H1 (cell line): ENCODE data around the gene CCDC80. TPM values are rescaled to one million over a fixed set of nuclear protein-coding genes. Genes with fewer than 3 reads are reported as not detected.

Source experiments
- CTCF ChIA-PET: fragments of 300-600 bp; sonication (Branson Sonifier 250); formaldehyde crosslinking; loops from one replicate; lab custom pipeline; 2021; ENCODE audit not compliant: partially characterized antibody; lab: Charles Lee
- POLR2A ChIA-PET: fragments of 300-600 bp; sonication (Branson Sonifier 250); formaldehyde crosslinking; loops from one replicate; lab custom pipeline; 2021; ENCODE audit warnings: inconsistent platforms; ENCODE audit not compliant: partially characterized antibody; lab: Charles Lee
- DNase-seq, 2 experiments: peaks; one replicate each; pipeline versions ENCODE4 v3.0.0 to v3.0.0-alpha.2; 2010 to 2022; ENCODE audit warnings: low spot score in 2 of 2, low read depth in 1 of 2, mixed read lengths in 1 of 2
- FAIRE-seq: peaks from 2 replicates; lab custom pipeline; 2011; peaks lifted over from hg19 to GRCh38; lab: Jason Lieb, UNC
- H2AFZ ChIP-seq: 2 replicates; pipeline ENCODE4 v1.8.1; 2012; ENCODE audit warnings: low read length, inconsistent platforms
- H2AK5ac ChIP-seq: 2 replicates; pipeline ENCODE4 v1.6.1; 2013; ENCODE audit warnings: low read depth, low read length
- H2BK120ac ChIP-seq: replicated peaks from 2 replicates; pipeline ENCODE3; 2013; ENCODE audit warnings: low read depth, low read length, inconsistent platforms
- H2BK12ac ChIP-seq: 2 replicates; pipeline ENCODE4 v1.6.1; 2013; ENCODE audit warnings: low read depth, low read length
- H2BK15ac ChIP-seq: 2 replicates; pipeline ENCODE4 v1.6.1; 2013; ENCODE audit warnings: low read length
- H2BK20ac ChIP-seq: 2 replicates; pipeline ENCODE4 v1.6.1; 2013; ENCODE audit warnings: low read length
- H2BK5ac ChIP-seq: 2 replicates; pipeline ENCODE4 v1.6.1; 2013; ENCODE audit warnings: low read depth, low read length
- H3K14ac ChIP-seq: 2 replicates; pipeline ENCODE4 v1.6.1; 2013; ENCODE audit warnings: inconsistent platforms; ENCODE audit not compliant: insufficient read length
- H3K18ac ChIP-seq: 2 replicates; pipeline ENCODE4 v1.6.1; 2013; ENCODE audit warnings: low read length; ENCODE audit errors: extremely low read depth
- H3K23ac ChIP-seq: 2 replicates; pipeline ENCODE4 v1.6.1; 2013; ENCODE audit warnings: inconsistent platforms; ENCODE audit not compliant: insufficient read length
- H3K23me2 ChIP-seq: 2 replicates; pipeline ENCODE4 v1.6.1; 2013; ENCODE audit warnings: low read depth, low read length
- H3K27ac ChIP-seq: 2 replicates; pipeline ENCODE4 v1.6.1; 2011; ENCODE audit warnings: low read depth, low read length, inconsistent platforms
- H3K27me3 ChIP-seq, 4 experiments: replicated peaks in 1 of 4; 1 replicate in 1 of 4; 2 replicates in 3 of 4; pipeline versions ENCODE4 v1.6.1 to v1.8.1; 2011 to 2013; ENCODE audit warnings: low read length in 3 of 4, mild to moderate bottlenecking in 3 of 4, inconsistent platforms in 2 of 4, mixed read lengths in 2 of 4, moderate library complexity in 1 of 4; ENCODE audit not compliant: control insufficient read depth in 3 of 4, insufficient read depth in 3 of 4; ENCODE audit errors: extremely low read depth in 1 of 4
- H3K36me3 ChIP-seq, 4 experiments: 2 replicates each; pipeline versions ENCODE4 v1.6.1 to v1.8.1; 2011 to 2013; ENCODE audit warnings: mild to moderate bottlenecking in 4 of 4, low read length in 3 of 4, moderate library complexity in 2 of 4, control low read depth in 1 of 4, inconsistent platforms in 1 of 4; ENCODE audit not compliant: insufficient read depth in 4 of 4, control insufficient read depth in 2 of 4
- H3K4ac ChIP-seq: replicated peaks from 2 replicates; pipeline ENCODE3; 2013; ENCODE audit warnings: low read length, low read depth, mixed read lengths, inconsistent platforms; ENCODE audit not compliant: insufficient read length
- H3K4me1 ChIP-seq, 4 experiments: replicated peaks in 1 of 4; 1 replicate in 1 of 4; 2 replicates in 3 of 4; pipeline versions ENCODE4 v1.6.1 to v1.8.1; 2011 to 2013; ENCODE audit warnings: low read length in 3 of 4, inconsistent platforms in 2 of 4, mixed read lengths in 1 of 4; ENCODE audit not compliant: insufficient read depth in 4 of 4, control insufficient read depth in 3 of 4
- H3K4me2 ChIP-seq, 2 experiments: 2 replicates each; pipeline versions ENCODE4 v1.6.1 to v1.8.1; 2011 to 2013; ENCODE audit warnings: low read depth in 2 of 2, low read length in 2 of 2, control low read depth in 1 of 2, inconsistent platforms in 1 of 2, mild to moderate bottlenecking in 1 of 2; ENCODE audit not compliant: insufficient read depth in 1 of 2
- H3K4me3 ChIP-seq, 4 experiments: fragments of 200-600, 300-600 bp in 1 of 4; sonication (generic), shearing (Covaris generic), sonication (Bioruptor Twin) in 1 of 4; 2 replicates each; pipeline versions ENCODE4 v1.5.1 to v1.8.1; 2011 to 2016; ENCODE audit warnings: low read length in 4 of 4, low read depth in 3 of 4, control low read depth in 2 of 4, inconsistent platforms in 2 of 4, mild to moderate bottlenecking in 2 of 4, mixed read lengths in 1 of 4, moderate library complexity in 1 of 4; ENCODE audit not compliant: insufficient read depth in 2 of 4; ENCODE audit errors: extremely low read depth in 1 of 4
- H3K56ac ChIP-seq: replicated peaks from 2 replicates; pipeline ENCODE3; 2013; ENCODE audit warnings: low read depth, mild to moderate bottlenecking, mixed read lengths, low read length, inconsistent platforms; ENCODE audit not compliant: insufficient read length
- H3K79me1 ChIP-seq: 2 replicates; pipeline ENCODE4 v1.6.1; 2013; ENCODE audit warnings: low read depth, low read length, control low read depth
- H3K79me2 ChIP-seq, 2 experiments: 2 replicates each; pipeline versions ENCODE4 v1.6.1 to v1.8.1; 2012 to 2013; ENCODE audit warnings: low read length in 2 of 2, mild to moderate bottlenecking in 2 of 2, inconsistent platforms in 1 of 2; ENCODE audit not compliant: insufficient read depth in 2 of 2, control insufficient read depth in 1 of 2
- H3K9ac ChIP-seq, 4 experiments: replicated peaks in 1 of 4; 1 replicate in 1 of 4; 2 replicates in 3 of 4; pipeline versions ENCODE4 v1.6.1 to v1.8.1; 2011 to 2013; ENCODE audit warnings: low read depth in 3 of 4, low read length in 3 of 4, control low read depth in 2 of 4, mild to moderate bottlenecking in 2 of 4, moderate library complexity in 2 of 4, inconsistent platforms in 1 of 4; ENCODE audit errors: extremely low read depth in 1 of 4
- H3K9me3 ChIP-seq, 2 experiments: 2 replicates each; pipeline versions ENCODE4 v1.6.1 to v1.8.1; 2012 to 2013; ENCODE audit warnings: mild to moderate bottlenecking in 2 of 2, moderate library complexity in 2 of 2, control low read depth in 1 of 2, inconsistent platforms in 1 of 2, low read depth in 1 of 2, low read length in 1 of 2, mixed read lengths in 1 of 2; ENCODE audit not compliant: insufficient read depth in 2 of 2
- H4K20me1 ChIP-seq, 2 experiments: replicated peaks in 1 of 2; 2 replicates each; pipeline versions ENCODE3 to v1.8.1; 2011 to 2013; ENCODE audit warnings: inconsistent platforms in 2 of 2, low read length in 2 of 2, mild to moderate bottlenecking in 1 of 2; ENCODE audit not compliant: insufficient read depth in 2 of 2, control insufficient read depth in 1 of 2
- H4K5ac ChIP-seq: 2 replicates; pipeline ENCODE4 v1.6.1; 2013; ENCODE audit warnings: low read length, low read depth, mixed read lengths, inconsistent platforms; ENCODE audit not compliant: insufficient read length
- H4K8ac ChIP-seq: 2 replicates; pipeline ENCODE4 v1.8.0; 2013; ENCODE audit warnings: mild to moderate bottlenecking, moderate library complexity, low read length, inconsistent platforms; ENCODE audit not compliant: insufficient read depth; ENCODE audit errors: extremely low read depth
- H4K91ac ChIP-seq: replicated peaks from 2 replicates; pipeline ENCODE3; 2013; ENCODE audit warnings: low read length, mixed read lengths, inconsistent platforms; ENCODE audit not compliant: insufficient read length
- ATF3 ChIP-seq: IDR thresholded peaks from 2 replicates; pipeline ENCODE4 v1.6.1; 2011; ENCODE audit warnings: low read depth, mild to moderate bottlenecking, low read length; ENCODE audit not compliant: insufficient read depth
- CREB1 ChIP-seq: IDR thresholded peaks from 2 replicates; pipeline ENCODE4 v1.6.1; 2012; ENCODE audit warnings: inconsistent platforms
- GTF2F1 ChIP-seq: IDR thresholded peaks from 2 replicates; pipeline ENCODE4 v1.6.1; 2012; ENCODE audit warnings: low read depth, low read length, improper control_type of control experiment, borderline replicate concordance
- HDAC2 ChIP-seq, 2 experiments: fragments of 300-600 bp in 1 of 2; sonication (generic) in 1 of 2; IDR thresholded peaks; 2 replicates each; pipeline ENCODE4 v1.6.1; 2011 to 2012; ENCODE audit warnings: low read depth in 2 of 2, low read length in 2 of 2, mild to moderate bottlenecking in 2 of 2, moderate library complexity in 2 of 2, borderline replicate concordance in 1 of 2, inconsistent platforms in 1 of 2
- KDM5A ChIP-seq: fragments of 200-600 bp; IDR thresholded peaks from 2 replicates; pipeline ENCODE4 v1.7.1; 2012; ENCODE audit warnings: mild to moderate bottlenecking, low read length, inconsistent platforms, mixed read lengths
- NRF1 ChIP-seq: IDR thresholded peaks from 2 replicates; pipeline ENCODE4 v1.6.1; 2011; ENCODE audit warnings: mild to moderate bottlenecking, low read depth, low read length, improper control_type of control experiment
- RAD21 ChIP-seq, 2 experiments: IDR thresholded peaks in 1 of 2; conservative IDR thresholded peaks in 1 of 2; 2 replicates each; pipeline ENCODE4 v1.6.1; 2011; ENCODE audit warnings: low read depth in 2 of 2, low read length in 2 of 2, improper control_type of control experiment in 1 of 2, inconsistent platforms in 1 of 2, mild to moderate bottlenecking in 1 of 2, moderate library complexity in 1 of 2
- SIRT6 ChIP-seq: IDR thresholded peaks from one replicate; pipeline ENCODE4 v1.7.1; 2012; ENCODE audit warnings: low read length, inconsistent platforms
- TAF1 ChIP-seq: IDR thresholded peaks from 2 replicates; pipeline ENCODE4 v1.6.1; 2011; ENCODE audit warnings: mild to moderate bottlenecking, low read depth, low read length
- TBP ChIP-seq: IDR thresholded peaks from 2 replicates; pipeline ENCODE4 v1.6.1; 2011; ENCODE audit warnings: low read depth, low read length, improper control_type of control experiment
- polyA plus RNA-seq, 7 experiments: library from polyadenylated mRNA; depleted of rRNA in 3 of 7; stranded (reverse) in 5 of 7; unstranded in 2 of 7; fragments of >200 nt in 5 of 7; fragments of 200-250 nt in 2 of 7; gene quantifications; 1 replicate in 5 of 7; 2 replicates in 1 of 7; 4 replicates in 1 of 7; pipeline versions ENCODE4 v1.2.1 to v1.2.3, GENCODE V29; 2011 to 2013; ENCODE audit warnings: missing spikeins in 2 of 7, mixed read lengths in 2 of 7
- total RNA-seq: library from RNA; stranded (reverse); fragmentation: NEBNext Ultra II Directional; extraction: Animal tissue kit (Norgen Biotek cat#: 25700); gene quantifications from 2 replicates; pipeline ENCODE4 v1.2.1, GENCODE V29; 2021

The CCDC80 gene
- total and polyA plus RNA-seq, 2 of the 8 experiments (the other 6 are each of a cell fraction or from before 2014, with no cell fraction given): 1.1 to 12.9 TPM

GRCh38 chr3:112656043-112656442 lies 15.1 kb upstream of the CCDC80 start:
- no peaks in the 10 kb centered on the region for H3K23me2 ChIP-seq
- H4K8ac ChIP-seq: no peak overlapping the region
- H2BK12ac ChIP-seq: no peak overlapping the region
- no peak overlapping the region for H2BK5ac ChIP-seq
- H2BK20ac ChIP-seq: no peak overlapping the region
- FAIRE-seq (no peak), DNase-seq (no peak)
- no peak overlapping the region for H3K56ac ChIP-seq
- no peak overlapping the region for H2BK15ac ChIP-seq
- no peaks in the 10 kb centered on the region for H3K27me3 ChIP-seq
- H3K4ac ChIP-seq: no peak overlapping the region
- no peak overlapping the region for H3K27ac ChIP-seq
- no peak overlapping the region for H2BK120ac ChIP-seq
- H4K20me1 ChIP-seq: no peaks in the 10 kb centered on the region
- no peaks in the 10 kb centered on the region for H3K79me1 ChIP-seq
- no peak overlapping the region for H3K14ac ChIP-seq
- H4K5ac ChIP-seq: no peak overlapping the region
- H3K36me3 ChIP-seq: no peaks in the 10 kb centered on the region
- TF ChIP-seq CREB1: no peak
- TF ChIP-seq GTF2F1: no peak
- no peak for TF ChIP-seq RAD21 (IDR thresholded peaks at IDR 0.05 in 1 of 2, conservative IDR thresholded peaks at IDR 0.05 in 1 of 2; ENCODE audit: low read depth in 2 of 2, low read length in 2 of 2)
- TF ChIP-seq SIRT6: no peak
- TF ChIP-seq HDAC2 (IDR thresholded peaks at IDR 0.05; ENCODE audit: borderline replicate concordance in 1 of 2, low read depth in 2 of 2, low read length in 2 of 2): no peak
- TF ChIP-seq ATF3: no peak
- no peak for TF ChIP-seq TBP
- no peak for TF ChIP-seq NRF1
- TF ChIP-seq KDM5A: no peak
- no peak for TF ChIP-seq TAF1
- no peak overlapping the region for H2AK5ac ChIP-seq
- no peaks in the 10 kb centered on the region for H3K4me1 ChIP-seq
- no peaks in the 10 kb centered on the region for H3K9me3 ChIP-seq
- no peak overlapping the region for H3K9ac ChIP-seq
- no peak overlapping the region for H3K4me3 ChIP-seq
- ChIA-PET POLR2A (no interaction called here), CTCF (interaction anchor here (0.8 to 1.6 kb wide), 5 partner anchors 11 to 60 kb away, joined by 3 to 5 read pairs (median 3); no protein-coding TSS in a partner anchor)
- H2AFZ ChIP-seq: no peak overlapping the region
- H3K23ac ChIP-seq: no peak overlapping the region
- no peak overlapping the region for H4K91ac ChIP-seq
- no peaks in the 10 kb centered on the region for H3K79me2 ChIP-seq
- no peak overlapping the region for H3K18ac ChIP-seq
- no peak overlapping the region for H3K4me2 ChIP-seq
